Left renal pelvis (tissue), 4 donors: ENCODE data around the gene CLDN9. TPM values are rescaled to one million over a fixed set of nuclear protein-coding genes. Genes with fewer than 3 reads are reported as not detected.

ENCODE experiments used
- DNase-seq, 4 donors: peaks; one replicate each; pipeline ENCODE4 v3.0.0-alpha.2; 2013; ENCODE audit warnings: low read depth in 4 of 4, low spot score in 3 of 4
- polyA plus RNA-seq, 4 donors: library from polyadenylated mRNA; unstranded; fragments of 120-200 nt; gene quantifications; one replicate each; pipeline ENCODE4 v1.2.1, GENCODE V29; 2013; ENCODE audit not compliant: insufficient read length in 4 of 4

Gene CLDN9
- polyA plus RNA-seq, 4 donors = 0.87 to 4.7 (median 2.3) TPM

DNA sequence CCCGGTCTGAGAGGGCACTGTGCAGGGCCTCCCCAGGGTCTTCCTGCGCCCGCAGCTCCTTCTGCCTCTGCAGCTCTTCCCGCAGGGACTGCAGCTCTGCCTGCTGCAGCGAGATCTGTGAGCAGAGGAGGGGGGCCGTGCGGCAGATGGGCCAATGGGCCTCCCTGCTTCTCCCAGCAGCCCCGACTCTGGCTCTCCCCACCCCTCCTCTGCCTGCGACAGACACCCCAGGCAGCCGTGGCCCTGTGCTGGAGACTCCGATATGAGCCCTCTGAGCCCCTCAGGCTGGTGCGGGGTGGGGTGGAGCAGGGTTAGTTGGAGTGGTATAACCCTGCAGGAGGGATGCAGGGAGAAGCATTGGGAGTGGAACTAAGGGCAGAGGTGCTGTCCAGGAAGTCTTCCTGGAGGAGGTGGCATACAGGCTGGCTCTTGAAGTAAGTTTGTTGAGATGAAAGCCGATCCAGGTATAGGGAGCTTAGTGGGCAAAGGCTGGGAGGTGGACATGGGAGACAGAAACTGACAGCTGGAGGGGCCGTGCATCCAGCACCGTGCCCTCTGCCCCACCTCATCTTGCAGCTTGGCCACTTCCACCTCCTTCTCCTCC is 16.1 kb downstream of the CLDN9 start:
- DNase-seq = no peak

- DNase-seq = no peak
These were observed 16.9 kb downstream of the CLDN9 start for GRCh38 chr16:3029491-3030221.

GRCh38 chr16:3030222-3031212 is 17.8 kb downstream of the CLDN9 start:
- no peak for DNase-seq

DNA sequence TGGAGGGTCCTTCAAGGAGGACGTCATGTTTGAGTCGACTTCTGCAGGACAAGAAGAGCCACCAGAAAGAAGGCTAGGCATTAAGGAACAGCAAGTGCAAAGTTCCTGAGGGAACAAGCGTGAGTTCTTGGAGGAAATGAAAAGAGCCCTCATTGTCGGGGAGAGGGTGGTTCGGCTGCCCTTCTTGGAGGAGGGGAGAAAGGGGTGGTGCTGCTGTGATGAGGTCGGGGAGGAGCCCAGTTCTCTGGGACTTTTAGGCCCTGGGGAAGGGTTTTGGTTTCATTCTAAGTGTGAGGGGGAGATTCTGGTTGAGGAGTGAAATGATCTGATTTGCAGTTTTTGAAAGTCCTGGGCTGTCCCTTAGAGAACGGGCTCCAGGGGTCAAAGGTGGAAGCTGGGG is 19.9 kb downstream of the CLDN9 start:
- DNase-seq = no peak

- DNase-seq = no peak
These were observed 22.7 kb downstream of the CLDN9 start for GRCh38 chr16:3035289-3035971.

- DNase-seq = no peak
These were observed 23.4 kb downstream of the CLDN9 start for GRCh38 chr16:3035972-3036725.

DNA sequence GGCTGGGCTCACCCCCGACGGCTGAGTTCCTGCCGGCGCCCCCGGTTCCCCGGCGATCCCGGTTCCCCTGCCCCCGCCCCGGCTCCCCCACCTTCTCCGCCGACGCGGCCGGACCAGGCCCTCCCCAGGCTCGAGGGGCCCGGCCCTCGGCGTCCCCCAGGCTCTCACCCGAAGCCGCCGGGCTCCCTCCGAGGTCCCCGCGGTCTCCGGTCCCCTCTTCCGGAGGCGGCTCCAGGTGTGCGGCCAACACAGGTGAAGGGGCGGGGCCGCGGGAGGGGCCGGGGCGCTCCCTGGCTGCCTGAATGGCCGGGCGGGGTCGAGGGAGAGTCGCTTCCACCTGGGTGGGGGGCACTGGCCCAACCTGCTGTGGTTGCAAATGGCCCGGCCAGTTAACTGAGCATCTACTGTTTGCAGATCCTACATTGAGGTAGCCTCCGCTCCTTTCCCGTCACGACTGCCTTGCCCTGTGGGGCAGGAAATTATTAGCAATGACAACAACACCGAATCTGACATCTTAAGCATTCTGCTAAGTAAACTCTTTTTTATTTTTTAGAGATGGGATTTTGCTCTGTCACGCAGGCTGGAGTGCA is 24.1 kb downstream of the CLDN9 start, which contains the start of gene BICDL2:
Gene BICDL2, minus strand, starts transcription at position 219 of the 590 bp plus-strand sequence. CDS start 1,448 bp downstream, outside the sequence.
- no peak for DNase-seq

DNA sequence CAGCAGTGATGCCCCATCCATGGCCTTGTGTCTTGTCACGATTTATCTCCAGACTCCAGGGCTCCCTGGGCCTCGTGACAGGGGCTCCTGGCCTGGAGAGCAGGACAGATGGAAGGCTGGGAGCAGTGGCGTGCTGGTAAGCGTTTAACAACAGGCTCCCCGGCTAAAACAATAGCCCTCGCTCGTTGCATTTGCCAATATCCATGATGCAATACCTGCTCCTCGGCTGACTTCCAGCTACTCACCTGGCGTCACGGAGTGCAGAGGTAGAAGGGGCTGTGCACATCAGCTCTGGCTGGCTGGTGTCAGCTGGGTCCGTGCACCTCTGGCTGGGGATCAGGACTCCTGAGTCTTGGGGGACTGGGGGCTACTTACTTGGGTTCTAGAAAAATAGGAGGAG is 25.5 kb downstream of the CLDN9 start:
- DNase-seq = no peak

DNA sequence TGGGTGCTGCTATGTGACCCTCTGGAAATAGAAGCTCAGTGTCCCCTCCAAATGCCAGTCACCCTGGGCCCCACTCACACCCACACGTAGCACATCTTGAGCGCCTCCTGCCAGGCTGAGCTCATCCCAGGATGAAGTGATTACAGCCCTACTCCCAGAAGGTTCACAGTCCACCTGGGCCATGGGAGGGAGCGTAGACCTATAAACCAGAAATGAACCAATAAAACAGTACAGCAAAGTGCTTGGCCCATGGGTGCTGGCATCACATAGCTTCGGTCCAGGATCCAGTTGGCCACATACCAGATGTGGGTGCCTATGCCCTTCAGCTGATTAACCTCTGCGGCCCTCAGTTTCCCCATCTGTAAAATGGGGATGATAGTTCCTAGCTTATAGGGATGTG is 26.2 kb downstream of the CLDN9 start:
- no peak for DNase-seq

DNA sequence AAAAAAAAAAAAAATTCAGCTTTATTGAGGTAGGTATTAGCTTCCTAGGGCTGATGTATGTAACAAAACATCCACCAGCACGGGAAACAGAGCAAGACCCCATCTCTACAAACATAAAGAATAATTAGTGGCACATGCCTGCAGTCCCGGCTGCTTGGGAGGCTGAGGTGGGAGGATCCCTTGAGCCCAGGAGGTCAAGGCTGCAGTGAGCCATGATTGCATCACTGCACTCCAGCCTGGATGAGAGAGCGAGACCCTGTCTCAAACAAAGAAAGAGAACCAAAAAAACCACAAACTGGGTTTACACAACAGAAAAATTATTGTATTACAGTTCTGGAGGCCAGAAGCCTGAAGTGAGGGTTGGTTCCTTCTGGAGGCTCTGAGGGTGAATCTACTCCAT is 29.7 kb downstream of the CLDN9 start:
- no peak for DNase-seq

- DNase-seq = no peak
These were observed 32.0 kb downstream of the CLDN9 start for GRCh38 chr16:3044708-3045107.

DNA sequence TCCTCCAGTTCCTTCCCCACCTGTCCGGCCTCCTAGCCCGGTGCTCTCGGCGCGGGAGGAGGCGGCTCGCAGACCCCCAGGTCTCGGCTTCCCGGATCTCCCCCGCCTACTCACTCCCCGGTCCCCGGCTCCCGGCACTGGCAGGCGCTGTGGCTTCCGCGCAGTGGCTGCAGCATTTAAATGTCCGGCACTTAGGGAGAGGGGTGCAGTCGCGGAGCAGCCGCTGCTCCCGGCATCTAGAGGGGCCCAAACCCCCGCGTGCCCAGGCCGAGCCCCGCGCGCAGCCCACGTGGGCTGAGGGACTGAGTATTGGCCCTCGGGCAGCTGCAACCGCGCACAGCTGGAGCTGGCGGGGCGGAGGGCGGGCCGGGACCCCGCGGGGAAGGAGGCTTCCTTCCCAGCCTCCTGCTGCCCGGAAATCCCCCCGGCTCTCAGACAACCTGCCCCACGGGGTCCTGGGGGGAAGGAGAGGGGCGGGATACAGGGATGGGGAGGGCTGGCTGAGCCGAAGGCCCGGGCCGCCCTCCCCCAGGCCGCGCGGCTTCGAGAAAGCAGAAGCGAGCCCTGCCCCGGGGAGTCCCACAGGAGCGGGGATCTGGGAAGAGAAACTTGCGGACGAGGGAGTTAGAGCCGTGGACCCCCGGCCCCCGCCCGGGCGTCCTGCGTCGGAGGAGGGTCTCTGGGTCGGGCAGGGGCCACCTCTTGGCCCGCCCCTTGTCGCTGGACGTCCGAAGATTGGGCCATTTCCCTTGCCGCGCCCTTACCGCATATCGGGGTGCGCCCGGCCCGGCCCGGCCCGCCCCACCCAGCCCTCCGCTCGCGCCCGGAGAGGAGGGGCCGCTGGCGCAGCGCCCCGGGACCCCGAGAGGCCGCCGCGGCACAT is 33.3 kb downstream of the CLDN9 start, which contains the start of gene MMP25:
Gene MMP25, plus strand, starts transcription at position 804 of the 883 bp plus-strand sequence. CDS start 357 bp downstream, outside the sequence.
- no peak for DNase-seq

- DNase-seq = no peak
These were observed 34.1 kb downstream of the CLDN9 start for GRCh38 chr16:3046641-3047386.

DNA sequence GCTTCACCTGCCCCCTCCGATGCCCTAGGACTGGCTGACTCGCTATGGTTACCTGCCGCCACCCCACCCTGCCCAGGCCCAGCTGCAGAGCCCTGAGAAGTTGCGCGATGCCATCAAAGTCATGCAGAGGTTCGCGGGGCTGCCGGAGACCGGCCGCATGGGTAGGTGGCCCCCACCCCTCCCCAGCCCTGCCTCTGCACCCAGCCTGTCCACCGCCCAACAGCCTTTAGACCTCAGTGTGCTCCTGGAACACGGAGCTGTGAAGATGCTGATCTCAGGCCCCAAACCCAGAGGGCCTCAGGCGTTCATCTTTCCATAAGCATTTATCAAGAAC is 34.6 kb downstream of the CLDN9 start:
- DNase-seq = no peak

DNA sequence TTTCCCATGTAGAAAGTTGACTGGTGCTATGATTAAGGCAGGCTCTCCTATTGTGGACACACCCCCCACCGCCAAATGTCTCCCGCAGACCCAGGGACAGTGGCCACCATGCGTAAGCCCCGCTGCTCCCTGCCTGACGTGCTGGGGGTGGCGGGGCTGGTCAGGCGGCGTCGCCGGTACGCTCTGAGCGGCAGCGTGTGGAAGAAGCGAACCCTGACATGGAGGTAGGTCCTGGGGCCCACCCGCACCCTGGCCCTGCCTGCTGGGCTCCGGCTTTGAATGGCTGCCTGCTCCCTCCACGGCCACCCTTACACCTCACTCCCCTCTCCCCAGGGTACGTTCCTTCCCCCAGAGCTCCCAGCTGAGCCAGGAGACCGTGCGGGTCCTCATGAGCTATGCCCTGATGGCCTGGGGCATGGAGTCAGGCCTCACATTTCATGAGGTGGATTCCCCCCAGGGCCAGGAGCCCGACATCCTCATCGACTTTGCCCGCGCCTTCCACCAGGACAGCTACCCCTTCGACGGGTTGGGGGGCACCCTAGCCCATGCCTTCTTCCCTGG is 37.3 kb downstream of the CLDN9 start:
- DNase-seq = no peak

GRCh38 chr16:3050487-3050886 is 37.8 kb downstream of the CLDN9 start:
- DNase-seq = no peak

DNA sequence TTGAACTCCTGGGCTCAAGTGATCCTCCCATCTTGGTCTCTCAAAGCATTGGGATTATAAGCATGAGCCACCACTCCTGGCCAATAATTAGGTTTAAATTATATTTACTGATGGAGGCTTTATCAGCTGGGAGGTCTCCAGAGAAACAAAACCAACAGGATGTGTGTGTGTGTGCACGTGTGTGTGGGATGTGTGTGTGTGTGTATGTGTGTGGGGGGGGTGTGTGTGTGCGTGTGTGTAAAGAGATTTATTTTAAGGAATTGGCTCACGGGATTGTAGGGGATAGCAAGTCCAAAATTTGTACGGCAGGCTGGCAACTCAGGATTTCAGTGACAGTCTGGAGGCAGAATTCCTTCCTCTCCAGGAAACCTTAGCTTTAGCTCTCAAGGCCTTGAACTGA is 38.3 kb downstream of the CLDN9 start:
- no peak for DNase-seq
